ENCODE data around the gene CTNND2.

- TF ChIP-seq CTCF (conservative IDR thresholded peaks at IDR 0.05) (no peak), ZFX (IDR thresholded peaks at IDR 0.05) (no peak)
Observed at GRCh38 chr5:11346336-11346735, 557.9 kb downstream of the CTNND2 start.

Data from C4-2B (cell line).